ENCODE results near the gene BMPR1B.

GRCh38 chr4:94856030-94856429 is 98.3 kb downstream of the BMPR1B start:
- TF ChIP-seq CTCF (IDR thresholded peaks at IDR 0.05) (no peak), POLR2A (IDR thresholded peaks at IDR 0.05) (no peak)

Measured in lower leg skin (tissue), 3 donors.